Thyroid gland (tissue), 4 donors: Measurements from ENCODE around the gene NOX5. TPM values are rescaled to one million over a fixed set of nuclear protein-coding genes. Genes with fewer than 3 reads are reported as not detected.
A peak's percentile ranks its signal among the peaks of the same experiment; 100 is the strongest.

Source experiments
- DNase-seq, 2 donors: peaks; one replicate each; pipeline ENCODE4 v3.0.0-alpha.2; 2019
- H3K27ac ChIP-seq, 3 donors: fragments of 200-600 bp; sonication (generic); 1 replicate in 2 of 3; 2 replicates in 1 of 3; pipeline ENCODE4 v1.5.1; 2016 to 2019; ENCODE audit warnings: mild to moderate bottlenecking in 1 of 3, moderate library complexity in 1 of 3
- H3K27me3 ChIP-seq: fragments of 200-600 bp; sonication (generic); one replicate; pipeline ENCODE4 v1.5.1; 2019
- H3K36me3 ChIP-seq, 2 donors: fragments of 200-600 bp; sonication (generic); one replicate each; pipeline ENCODE4 v1.5.1; 2016 to 2019
- H3K4me1 ChIP-seq, 2 donors: fragments of 200-600 bp; sonication (generic); one replicate each; pipeline ENCODE4 v1.5.1; 2017 to 2019
- H3K4me3 ChIP-seq, 3 donors: fragments of 200-600 bp; sonication (generic); replicated peaks in 1 of 3; 1 replicate in 2 of 3; 2 replicates in 1 of 3; pipeline ENCODE4 v1.5.1; 2016; ENCODE audit warnings: mild to moderate bottlenecking in 1 of 3
- H3K9me3 ChIP-seq: fragments of 200-600 bp; sonication (generic); one replicate; pipeline ENCODE4 v1.5.1; 2017
- POLR2A ChIP-seq, 2 donors: fragments of 450-650 bp; IDR thresholded peaks; one replicate each; pipeline ENCODE4 v1.6.1; 2017; ENCODE audit warnings: antibody characterized with exemption in 2 of 2, mild to moderate bottlenecking in 2 of 2, moderate library complexity in 1 of 2
- WGBS, 2 donors: methylation state at CpG; one replicate each; pipeline ENCODE4 v1.1.5; 2017; 5-methylcytosine and 5-hydroxymethylcytosine counted together
- intact Hi-C: fragments of 100-400 bp; cut with DNase I; formaldehyde crosslinking; loops from one replicate; pipeline ENCODE4 v1.15.1; 2023
- total RNA-seq, 4 donors: library from RNA; depleted of rRNA; stranded (reverse); fragments of >200 nt; gene quantifications; one replicate each; pipeline ENCODE4 v1.2.3, GENCODE V29; 2016
- TF ChIP-seq, protein P1 (sequence below), 6 experiments: fragments of 200-600 bp in 3 of 6; fragments of 450-650 bp in 3 of 6; sonication (generic) in 3 of 6; IDR thresholded peaks; one replicate each; pipeline ENCODE4 v1.5.1; 2016 to 2019; ENCODE audit warnings: antibody characterized with exemption in 6 of 6, mild to moderate bottlenecking in 2 of 6, inconsistent platforms in 1 of 6, moderate library complexity in 1 of 6

The NOX5 gene
- total RNA-seq, 4 donors from 2014 or later = 0.22 to 0.88 (median 0.50) TPM

DNA sequence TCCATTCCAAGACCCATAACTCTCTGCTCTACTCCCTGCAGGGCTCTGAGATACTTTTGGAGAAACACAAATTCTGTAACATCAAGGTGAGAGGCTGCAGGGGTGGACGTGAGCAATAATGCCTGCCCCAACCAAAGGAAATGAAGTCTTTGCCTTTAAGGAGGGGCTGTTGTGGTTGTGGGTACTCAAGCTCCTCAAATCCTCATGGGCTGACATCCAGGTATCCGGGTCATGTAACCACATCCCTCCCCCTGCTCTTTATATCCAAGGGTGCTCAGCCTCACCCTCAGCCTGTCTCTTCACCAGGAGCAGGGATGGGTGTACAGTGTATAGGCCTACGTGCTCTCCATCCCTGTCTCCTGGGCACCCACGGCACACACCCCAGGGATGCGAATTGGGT, 32.3 kb downstream of the NOX5 start:
- intact Hi-C loops = no loop called here
- Histone ChIP-seq H3K27ac (no peak overlapping the region), H3K9me3 (no peaks in the 10 kb centered on the region), H3K27me3 (no peaks in the 10 kb centered on the region), H3K4me1 (no peaks in the 10 kb centered on the region), H3K36me3 (no peaks in the 10 kb centered on the region), H3K4me3 (no peak overlapping the region)
- TF ChIP-seq, protein P1, sequence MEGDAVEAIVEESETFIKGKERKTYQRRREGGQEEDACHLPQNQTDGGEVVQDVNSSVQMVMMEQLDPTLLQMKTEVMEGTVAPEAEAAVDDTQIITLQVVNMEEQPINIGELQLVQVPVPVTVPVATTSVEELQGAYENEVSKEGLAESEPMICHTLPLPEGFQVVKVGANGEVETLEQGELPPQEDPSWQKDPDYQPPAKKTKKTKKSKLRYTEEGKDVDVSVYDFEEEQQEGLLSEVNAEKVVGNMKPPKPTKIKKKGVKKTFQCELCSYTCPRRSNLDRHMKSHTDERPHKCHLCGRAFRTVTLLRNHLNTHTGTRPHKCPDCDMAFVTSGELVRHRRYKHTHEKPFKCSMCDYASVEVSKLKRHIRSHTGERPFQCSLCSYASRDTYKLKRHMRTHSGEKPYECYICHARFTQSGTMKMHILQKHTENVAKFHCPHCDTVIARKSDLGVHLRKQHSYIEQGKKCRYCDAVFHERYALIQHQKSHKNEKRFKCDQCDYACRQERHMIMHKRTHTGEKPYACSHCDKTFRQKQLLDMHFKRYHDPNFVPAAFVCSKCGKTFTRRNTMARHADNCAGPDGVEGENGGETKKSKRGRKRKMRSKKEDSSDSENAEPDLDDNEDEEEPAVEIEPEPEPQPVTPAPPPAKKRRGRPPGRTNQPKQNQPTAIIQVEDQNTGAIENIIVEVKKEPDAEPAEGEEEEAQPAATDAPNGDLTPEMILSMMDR (IDR thresholded peaks at IDR 0.05) = no peak
- TF ChIP-seq POLR2A (IDR thresholded peaks at IDR 0.05) = no peak
- WGBS, 2 donors = 59 to 71% methylated on average over 3 to 5 of the region's 5 CpGs
- DNase-seq = no peak

DNA sequence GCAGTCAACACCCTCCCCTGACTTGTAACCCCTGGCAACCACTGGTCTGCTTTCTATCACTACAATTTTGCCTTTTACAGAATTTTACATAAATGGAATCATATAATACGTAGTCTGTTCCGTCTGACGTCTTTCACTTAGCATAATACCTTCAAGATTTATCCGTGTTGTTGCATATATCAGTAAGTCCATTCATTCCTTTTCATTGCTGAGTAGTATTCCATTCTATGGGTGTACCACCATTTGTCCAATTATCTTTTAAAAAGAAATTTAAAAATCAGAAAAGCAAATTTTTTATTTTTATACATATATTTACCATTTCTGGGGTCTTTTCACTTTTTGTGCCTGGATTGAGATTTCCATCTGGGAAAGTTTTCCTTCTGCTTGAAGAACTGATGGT, 35.5 kb downstream of the NOX5 start:
- H3K4me1 ChIP-seq = no peaks in the 10 kb centered on the region
- no peak overlapping the region for H3K27ac ChIP-seq
- TF ChIP-seq, protein P1 (IDR thresholded peaks at IDR 0.05) = no peak
- no peak for TF ChIP-seq POLR2A (IDR thresholded peaks at IDR 0.05)
- H3K27me3 ChIP-seq = no peaks in the 10 kb centered on the region
- 97% methylated on average over 4 of the region's 4 CpGs for WGBS, 2 donors
- DNase-seq = no peak
- intact Hi-C loops = no loop called here
- H3K36me3 ChIP-seq = no peaks in the 10 kb centered on the region
- no peaks in the 10 kb centered on the region for H3K9me3 ChIP-seq
- no peak overlapping the region for H3K4me3 ChIP-seq

DNA sequence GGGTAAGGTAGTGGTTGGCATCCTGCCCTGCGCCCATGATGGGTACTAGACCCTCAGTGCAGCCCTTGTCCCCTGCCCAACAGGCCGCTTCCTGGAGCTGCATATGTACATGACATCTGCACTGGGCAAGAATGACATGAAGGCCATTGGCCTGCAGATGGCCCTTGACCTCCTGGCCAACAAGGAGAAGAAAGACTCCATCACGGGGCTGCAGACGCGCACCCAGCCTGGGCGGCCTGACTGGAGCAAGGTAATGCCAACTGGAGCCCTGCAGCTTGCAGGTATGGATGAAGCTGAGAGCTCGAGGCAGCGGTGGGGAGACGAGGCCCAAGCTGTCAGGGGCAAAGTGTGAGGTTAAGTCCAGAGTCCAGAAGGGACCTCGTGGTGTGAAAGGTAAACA, 40.8 kb downstream of the NOX5 start:
- 91 to 93% methylated on average over 10 of the region's 10 CpGs for WGBS, 2 donors
- intact Hi-C loops = loop anchor here (5.0 kb wide), 1 partner anchor 212 kb away; no protein-coding TSS in a partner anchor
- TF ChIP-seq, protein P1 (IDR thresholded peaks at IDR 0.05) = no peak
- TF ChIP-seq POLR2A (IDR thresholded peaks at IDR 0.05) = no peak
- no peak overlapping the region for H3K4me3 ChIP-seq
- H3K27ac ChIP-seq = no peak overlapping the region
- no peaks in the 10 kb centered on the region for H3K27me3 ChIP-seq
- H3K4me1 ChIP-seq = no peaks in the 10 kb centered on the region
- DNase-seq = no peak
- no peaks in the 10 kb centered on the region for H3K9me3 ChIP-seq
- H3K36me3 ChIP-seq = no peaks in the 10 kb centered on the region

DNA sequence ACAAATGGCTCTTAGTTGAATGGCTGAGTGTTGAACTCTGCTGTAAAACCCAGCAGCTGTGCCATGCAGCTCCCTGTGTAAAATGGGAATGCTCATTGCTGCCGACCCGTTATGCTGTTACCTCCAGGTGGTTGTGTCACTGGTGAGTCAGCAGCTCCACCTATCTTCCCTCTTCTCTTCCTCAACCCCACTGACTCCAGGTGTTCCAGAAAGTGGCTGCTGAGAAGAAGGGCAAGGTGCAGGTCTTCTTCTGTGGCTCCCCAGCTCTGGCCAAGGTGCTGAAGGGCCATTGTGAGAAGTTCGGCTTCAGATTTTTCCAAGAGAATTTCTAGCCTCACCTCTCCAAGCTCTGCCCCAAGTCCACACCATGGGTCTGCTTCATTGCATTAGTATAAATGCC, 41.9 kb downstream of the NOX5 start:
- H3K4me1 ChIP-seq = no peaks in the 10 kb centered on the region
- intact Hi-C loops = loop anchor here (2.0 to 5.0 kb wide), 2 partner anchors 211 to 336 kb away; no protein-coding TSS in a partner anchor
- WGBS, 2 donors = 45 to 49% methylated on average over 3 of the region's 3 CpGs

DNA sequence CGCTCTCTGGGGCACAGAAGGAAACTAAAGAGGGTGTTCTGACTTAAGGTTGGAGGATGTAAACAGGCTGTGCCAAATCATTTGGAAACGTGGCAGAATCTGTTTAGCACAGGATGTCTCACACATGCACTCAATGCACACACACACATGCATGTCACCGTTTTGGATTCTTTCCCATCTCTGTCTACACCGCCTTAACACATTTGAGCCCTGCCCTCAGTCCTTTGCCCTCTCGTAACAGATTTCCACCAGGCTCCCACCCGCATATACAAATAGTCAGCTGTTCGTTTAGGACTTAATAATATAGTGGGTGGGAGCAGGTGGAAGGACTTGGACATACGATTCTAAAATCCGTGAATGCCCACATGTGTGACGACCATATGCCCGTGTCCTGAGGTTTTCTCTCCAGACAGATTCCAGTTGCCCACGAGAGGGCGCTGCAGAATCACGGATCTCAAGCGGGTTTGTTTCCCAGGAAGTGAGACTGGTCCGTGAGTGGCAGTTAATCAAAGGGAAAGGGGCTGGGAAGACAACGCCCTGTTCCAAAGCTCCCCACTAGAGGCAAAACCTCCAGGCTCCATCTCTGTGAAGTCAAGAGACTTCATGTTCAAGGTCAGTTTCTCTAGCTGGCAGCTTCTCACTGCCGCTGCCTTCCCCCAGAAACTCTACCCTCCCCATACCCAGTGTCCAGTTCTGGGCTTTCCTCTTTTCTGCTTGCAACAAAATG, 44.5 kb downstream of the NOX5 start:
- H3K4me3 ChIP-seq = no peak overlapping the region
- 19 to 21% methylated on average over 18 of the region's 18 CpGs for WGBS, 2 donors
- DNase-seq = peak; percentile 83 to 89
- intact Hi-C loops = loop anchor here (5.0 kb wide), 1 partner anchor 208 kb away; no protein-coding TSS in a partner anchor
- no peak overlapping the region for H3K27ac ChIP-seq
- H3K27me3 ChIP-seq = no peaks in the 10 kb centered on the region
- H3K36me3 ChIP-seq = no peaks in the 10 kb centered on the region
- TF ChIP-seq, protein P1 (IDR thresholded peaks at IDR 0.05) = peak; percentile 38 to 86 (median 80)
- TF ChIP-seq POLR2A (IDR thresholded peaks at IDR 0.05) = no peak
- no peaks in the 10 kb centered on the region for H3K4me1 ChIP-seq
- no peaks in the 10 kb centered on the region for H3K9me3 ChIP-seq

More for the DNA sequence above, 41.9 kb downstream of the NOX5 start:
- no peak for DNase-seq
- Histone ChIP-seq H3K36me3 (no peaks in the 10 kb centered on the region), H3K27ac (no peak overlapping the region), H3K9me3 (no peaks in the 10 kb centered on the region), H3K4me3 (no peak overlapping the region), H3K27me3 (no peaks in the 10 kb centered on the region)
- TF ChIP-seq POLR2A (IDR thresholded peaks at IDR 0.05) = no peak
